ENCODE measurements around the gene SPINT3. TPM values are rescaled to one million over a fixed set of nuclear protein-coding genes. Genes with fewer than 3 reads are reported as not detected.
"Not testable (repeated sequence)": the region's sequence is repeated elsewhere in the genome, so short reads cannot be mapped to it uniquely, and the experiment has no call there.

Gene SPINT3
- total RNA-seq, 2 donors from 2014 or later, result not detected

GRCh38 chr20:45479822-45480221 lies 35.6 kb downstream of the SPINT3 start:
- Histone ChIP-seq H3K4me3 (no peak overlapping the region), H3K27ac (no peak overlapping the region), H3K9me3 (no peaks in the 10 kb centered on the region), H3K27me3 (no peaks in the 10 kb centered on the region), H3K36me3 (no peaks in the 10 kb centered on the region), H3K4me1 (no peaks in the 10 kb centered on the region), H3K9ac (ENCODE audit: low read depth in 2 of 2, low read length in 2 of 2) (no peak overlapping the region)
- TF ChIP-seq CTCF (IDR thresholded peaks at IDR 0.05), result no peak
- DNase-seq, result no peak
- intact Hi-C loops (cut with DNase I), result no loop called here

- H3K27me3 ChIP-seq; H3K9me3 ChIP-seq; H3K9ac ChIP-seq (ENCODE audit: low read depth in 2 of 2, low read length in 2 of 2); H3K27ac ChIP-seq; H3K4me3 ChIP-seq; H3K4me1 ChIP-seq; intact Hi-C loops (cut with DNase I); H3K36me3 ChIP-seq: not testable (repeated sequence)
- peak; percentile 51 for DNase-seq
These were observed 37.8 kb downstream of the SPINT3 start for GRCh38 chr20:45477530-45478148.

DNA sequence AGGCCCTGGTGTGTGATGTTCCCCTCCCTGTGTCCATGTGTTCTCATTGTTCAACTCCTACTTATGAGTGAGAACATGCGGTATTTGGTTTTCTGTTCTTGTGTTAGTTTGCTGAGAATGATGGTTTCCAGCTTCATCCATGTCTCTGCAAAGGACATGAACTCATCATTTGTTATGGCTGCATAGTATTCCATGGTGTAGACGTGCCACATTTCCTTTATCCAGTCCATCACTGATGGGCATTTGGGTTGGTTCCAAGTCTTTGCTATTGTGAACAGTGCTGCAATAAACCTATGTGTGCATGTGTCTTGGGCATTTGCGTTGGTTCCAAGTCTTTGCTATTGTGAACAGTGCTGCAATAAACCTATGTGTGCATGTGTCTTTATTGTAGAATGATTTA lies 43.1 kb downstream of the SPINT3 start:
- H3K27ac ChIP-seq; H3K9ac ChIP-seq (ENCODE audit: low read depth in 2 of 2, low read length in 2 of 2); H3K9me3 ChIP-seq; intact Hi-C loops (cut with DNase I); H3K4me3 ChIP-seq; H3K36me3 ChIP-seq; H3K27me3 ChIP-seq; H3K4me1 ChIP-seq; DNase-seq: not testable (repeated sequence)

GRCh38 chr20:45470937-45471336 lies 44.5 kb downstream of the SPINT3 start:
- H3K9ac ChIP-seq (ENCODE audit: low read depth in 2 of 2, low read length in 2 of 2), result peak overlapping the region in 1 of 2 donors; percentile 62
- no peaks in the 10 kb centered on the region for H3K36me3 ChIP-seq
- no peak for TF ChIP-seq CTCF (IDR thresholded peaks at IDR 0.05)
- intact Hi-C loops (cut with DNase I), result no loop called here
- no peak for DNase-seq
- H3K27me3 ChIP-seq, result peaks cover 8% of the 10 kb centered on the region
- peaks cover 5% of the 10 kb centered on the region for H3K4me1 ChIP-seq
- peak overlapping the region; percentile 81 for H3K27ac ChIP-seq
- H3K9me3 ChIP-seq, result no peaks in the 10 kb centered on the region
- peak overlapping the region; percentile 44 for H3K4me3 ChIP-seq

DNA sequence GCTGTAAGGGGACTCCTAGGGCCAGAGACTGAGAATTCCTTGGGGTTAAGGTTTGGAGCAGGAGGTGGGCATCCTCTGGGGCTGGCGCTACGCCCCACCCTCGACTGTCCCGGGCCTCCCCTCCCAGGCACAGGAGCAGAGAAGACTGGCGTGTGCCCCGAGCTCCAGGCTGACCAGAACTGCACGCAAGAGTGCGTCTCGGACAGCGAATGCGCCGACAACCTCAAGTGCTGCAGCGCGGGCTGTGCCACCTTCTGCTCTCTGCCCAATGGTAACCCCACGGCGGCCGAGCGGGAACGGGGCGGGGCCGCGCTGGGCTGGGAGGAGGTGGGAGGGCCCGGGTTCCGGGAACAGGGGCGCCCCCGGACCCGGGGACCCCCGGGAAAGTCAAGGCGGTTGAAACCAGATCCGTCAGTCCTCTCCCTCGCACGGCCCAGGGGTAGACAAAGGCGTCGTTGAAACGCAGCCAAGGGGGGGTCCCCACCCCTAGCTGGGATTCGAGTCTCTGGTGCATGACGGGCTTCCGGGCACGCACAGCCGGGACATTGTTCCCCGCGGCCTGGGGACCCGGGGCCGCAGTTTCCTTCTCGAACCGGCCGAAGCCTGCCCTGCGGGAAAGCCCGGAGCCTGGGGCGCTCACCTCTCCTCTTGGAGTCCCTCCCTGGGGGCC lies 45.0 kb downstream of the SPINT3 start:
- DNase-seq, result peak; percentile 80
- Histone ChIP-seq H3K9me3 (no peaks in the 10 kb centered on the region), H3K4me3 (peak overlapping the region; percentile 44), H3K27me3 (peaks cover 8% of the 10 kb centered on the region), H3K27ac (peak overlapping the region; percentile 81), H3K9ac (ENCODE audit: low read depth in 2 of 2, low read length in 2 of 2) (peak overlapping the region; percentile 62 to 63), H3K4me1 (peaks cover 5% of the 10 kb centered on the region), H3K36me3 (no peaks in the 10 kb centered on the region)
- intact Hi-C loops (cut with DNase I), result no loop called here
- no peak for TF ChIP-seq CTCF (IDR thresholded peaks at IDR 0.05)

DNA sequence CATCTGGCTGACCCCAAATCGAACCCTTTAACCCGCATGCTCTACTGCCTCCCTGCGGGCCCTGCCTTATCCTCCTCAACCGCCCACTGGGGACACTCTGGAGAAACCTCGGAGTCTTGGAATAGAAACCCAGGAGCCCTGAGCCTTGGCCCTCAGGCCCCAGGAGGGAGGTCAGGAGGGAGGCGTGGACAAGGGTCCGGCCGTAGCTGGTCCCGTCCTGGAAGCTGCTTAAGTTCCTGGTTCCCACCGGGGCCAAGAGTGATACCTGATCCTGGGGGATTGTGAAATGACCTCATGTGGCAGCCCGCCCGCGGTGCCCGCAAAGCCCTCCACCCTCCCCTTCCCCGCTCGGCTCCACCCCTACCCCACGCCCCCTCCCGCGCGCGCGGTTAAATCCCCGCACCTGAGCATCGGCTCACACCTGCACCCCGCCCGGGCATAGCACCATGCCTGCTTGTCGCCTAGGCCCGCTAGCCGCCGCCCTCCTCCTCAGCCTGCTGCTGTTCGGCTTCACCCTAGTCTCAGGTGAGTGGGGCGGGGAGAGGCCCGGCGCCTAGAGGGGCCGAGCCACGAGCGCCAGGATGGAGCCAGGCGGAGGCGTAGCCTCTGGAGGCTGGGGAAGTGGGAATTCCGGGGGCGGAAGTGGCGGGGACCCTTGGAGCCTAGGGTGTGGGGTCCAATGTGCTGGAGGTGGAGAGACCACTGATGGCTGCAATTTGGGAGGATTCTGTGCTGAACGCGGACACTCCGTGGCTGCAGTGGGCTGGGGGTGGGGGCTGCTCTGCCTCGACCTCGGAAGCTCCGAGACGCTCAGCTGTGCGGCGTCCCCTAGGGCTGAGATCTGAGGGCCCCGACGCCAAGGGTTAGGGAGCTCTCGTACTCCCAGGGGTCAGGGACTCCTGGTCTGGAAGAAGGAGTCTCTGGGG lies 45.8 kb downstream of the SPINT3 start, which contains the start of gene WFDC2:
WFDC2 (plus strand) TSS at position 418 of the 926 bp plus-strand sequence; CDS start at position 447, 29 bp downstream.
- TF ChIP-seq CTCF (IDR thresholded peaks at IDR 0.05), result no peak
- Histone ChIP-seq H3K27me3 (peaks cover 8% of the 10 kb centered on the region), H3K9ac (ENCODE audit: low read depth in 2 of 2, low read length in 2 of 2) (peak within 1 kb of the TSS; percentile 62 to 63), H3K4me3 (peak within 1 kb of the TSS; percentile 44), H3K4me1 (peaks cover 5% of the 10 kb centered on the region), H3K27ac (peak within 1 kb of the TSS; percentile 81), H3K9me3 (no peaks in the 10 kb centered on the region), H3K36me3 (no peaks in the 10 kb centered on the region)
- intact Hi-C loops (cut with DNase I), result no loop called here
- peak; percentile 65 for DNase-seq

Measured in colonic mucosa (tissue), 4 donors.